Right kidney (tissue), 9 donors: ENCODE data around the gene FAM227A.
A peak's percentile ranks its signal among the peaks of the same experiment; 100 is the strongest.

Experiments
- DNase-seq: peaks from one replicate; pipeline ENCODE4 v3.0.0-alpha.2; 2016
- long read RNA-seq, 8 donors: transcript quantifications; one replicate each; lab custom pipeline, GENCODE V29; 2026

Gene FAM227A
- long read RNA-seq, donor 1, result 0 reads
- long read RNA-seq, donor 2, result 0 reads
- long read RNA-seq, donor 3, result 0 reads
- long read RNA-seq, donor 4, partial matches to known transcripts, result 0 of 1 reads
- long read RNA-seq, donor 4, other reads (novel, unspliced or antisense), result 0 of 1 reads
- long read RNA-seq, donor 5, result 0 reads
- long read RNA-seq, donor 6, result 0 reads
- long read RNA-seq, donor 7, result 0 reads
- long read RNA-seq, donor 8, partial matches to known transcripts, result 0 of 1 reads
- long read RNA-seq, donor 8, other reads (novel, unspliced or antisense), result 0 of 1 reads

- DNase-seq, result peak; percentile 99
Observed at GRCh38 chr22:38656256-38657044, at the start of gene FAM227A, which contains the start of gene CBY1. FAM227A (minus strand) TSS chr22:38656392; CDS start chr22:38650168, 6,224 bp downstream. CBY1 (plus strand) TSS chr22:38656638; CDS start chr22:38668055, 11,417 bp downstream.

- peak; percentile 87 for DNase-seq
Observed at GRCh38 chr22:38705235-38706100, 49.3 kb upstream of the FAM227A start, which contains the start of gene GTPBP1. GTPBP1 (plus strand) TSS chr22:38705944; CDS start chr22:38705956, 12 bp downstream.

GRCh38 chr22:38704654-38705234 lies 48.6 kb upstream of the FAM227A start:
- no peak for DNase-seq

GRCh38 chr22:38700789-38701628 lies 44.8 kb upstream of the FAM227A start, which contains the start of gene JOSD1:
JOSD1 (minus strand) TSS chr22:38700943; CDS start chr22:38699987, 956 bp downstream.
- DNase-seq, result peak; percentile 99

GRCh38 chr22:38700270-38700788 lies 44.1 kb upstream of the FAM227A start:
- DNase-seq, result peak; percentile 90

GRCh38 chr22:38699784-38700183 lies 43.6 kb upstream of the FAM227A start:
- DNase-seq, result peak; percentile 38

- no peak for DNase-seq
Observed at GRCh38 chr22:38699143-38699542, 43.0 kb upstream of the FAM227A start.

GRCh38 chr22:38698407-38699094 lies 42.4 kb upstream of the FAM227A start:
- no peak for DNase-seq

- DNase-seq, result no peak
Observed at GRCh38 chr22:38697425-38698089, 41.4 kb upstream of the FAM227A start.

GRCh38 chr22:38696606-38697424 lies 40.6 kb upstream of the FAM227A start:
- no peak for DNase-seq

GRCh38 chr22:38694940-38695339 lies 38.7 kb upstream of the FAM227A start:
- DNase-seq, result no peak

- DNase-seq, result no peak
Observed at GRCh38 chr22:38694049-38694448, 37.9 kb upstream of the FAM227A start.

GRCh38 chr22:38689651-38690050 lies 33.5 kb upstream of the FAM227A start:
- no peak for DNase-seq

- no peak for DNase-seq
Observed at GRCh38 chr22:38685761-38686160, 29.6 kb upstream of the FAM227A start.

GRCh38 chr22:38684895-38685294 lies 28.7 kb upstream of the FAM227A start:
- DNase-seq, result no peak

GRCh38 chr22:38681582-38682335 lies 25.6 kb upstream of the FAM227A start, which contains the start of gene TOMM22:
TOMM22 (plus strand) TSS chr22:38681957; CDS start chr22:38681979, 22 bp downstream.
- DNase-seq, result peak; percentile 85

- DNase-seq, result no peak
Observed at GRCh38 chr22:38675833-38676232, 19.6 kb upstream of the FAM227A start.

GRCh38 chr22:38674888-38675287 lies 18.7 kb upstream of the FAM227A start:
- DNase-seq, result no peak
